Activated CD8-positive, alpha-beta memory T cell treated with anti-CD3 and anti-CD28 coated beads, Interleukin-2, amount 50 U/mL, for 48 hours (primary cell): Measurements from ENCODE around the gene SUPT7L.
"Not testable (repeated sequence)": the region's sequence is repeated elsewhere in the genome, so short reads cannot be mapped to it uniquely, and the experiment has no call there.

Experiments used
- DNase-seq: peaks from one replicate; pipeline ENCODE4 v3.0.0-alpha.2; 2020

The SUPT7L gene

DNA sequence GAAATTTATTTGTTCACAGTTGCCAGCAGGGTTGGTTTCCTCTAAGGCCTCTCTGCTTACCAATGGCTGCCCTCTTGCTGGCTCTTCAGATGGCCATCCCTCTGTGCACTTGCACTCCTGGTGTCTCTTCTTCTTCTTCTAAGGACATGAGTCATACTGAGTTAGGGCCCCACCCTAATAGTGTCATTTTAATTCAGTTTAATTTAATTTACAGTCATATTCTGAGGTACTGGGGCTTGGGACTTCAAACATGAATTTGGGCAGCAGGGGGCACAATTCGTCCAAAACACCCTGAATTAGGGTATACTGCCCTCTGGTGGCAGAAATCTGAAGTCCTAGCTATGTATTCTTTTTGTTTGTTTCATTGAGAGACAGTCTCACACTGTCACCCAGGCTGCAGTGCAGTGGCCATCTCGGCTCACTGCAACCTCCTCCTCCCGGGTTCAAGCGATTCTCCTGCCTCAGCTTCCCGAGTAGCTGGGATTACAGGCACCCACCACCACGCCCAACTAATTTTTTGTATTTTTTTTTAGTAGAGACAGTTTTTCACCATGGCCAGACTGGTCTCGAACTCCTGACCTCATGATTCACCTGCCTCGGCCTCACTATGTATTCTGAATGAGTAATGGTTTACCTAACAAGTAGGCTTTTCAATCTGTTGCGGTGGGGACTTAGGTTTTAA, 20.1 kb upstream of the SUPT7L start:
- peak; percentile 92 for DNase-seq

DNA sequence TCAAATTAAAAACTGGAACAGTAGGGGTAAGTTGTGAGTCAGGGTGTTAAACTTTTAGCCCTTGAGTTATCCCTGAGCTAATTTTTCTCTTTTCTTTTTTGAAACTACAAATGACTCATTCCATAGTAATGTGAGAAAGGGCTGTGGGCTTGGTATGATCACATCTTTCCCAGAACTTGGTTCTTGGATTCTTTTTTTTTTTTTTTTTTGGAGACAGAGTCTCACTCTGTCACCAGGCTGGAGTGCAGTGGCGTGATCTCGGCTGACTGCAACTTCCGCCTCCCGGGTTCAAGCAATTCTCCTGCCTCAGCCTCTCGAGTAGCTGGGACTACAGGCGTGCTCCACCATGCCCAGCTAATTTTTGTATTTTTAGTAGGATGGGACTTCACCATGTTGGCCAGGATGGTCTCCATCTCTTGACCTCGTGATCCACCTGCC, 18.9 kb upstream of the SUPT7L start:
- not testable (repeated sequence) for DNase-seq

DNA sequence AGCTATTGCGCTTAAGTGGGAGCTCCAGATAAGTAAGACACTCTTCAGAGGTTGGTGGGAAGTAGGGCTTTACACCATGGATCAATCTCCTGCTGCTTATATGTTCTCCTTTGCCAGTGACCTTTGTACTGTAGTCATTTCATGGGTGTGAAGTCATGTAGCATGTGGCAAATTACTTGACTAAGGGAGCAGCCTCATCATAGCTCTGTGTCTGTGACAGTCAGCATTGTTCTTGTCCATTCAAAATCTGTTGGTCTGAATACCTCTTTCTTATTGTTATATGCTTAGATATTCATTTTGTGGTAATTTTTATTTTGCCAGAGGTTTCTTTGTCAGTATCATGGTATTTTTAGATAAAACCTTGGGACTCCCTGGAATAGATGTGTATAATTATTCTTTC, 18.4 kb upstream of the SUPT7L start:
- no peak for DNase-seq

DNA sequence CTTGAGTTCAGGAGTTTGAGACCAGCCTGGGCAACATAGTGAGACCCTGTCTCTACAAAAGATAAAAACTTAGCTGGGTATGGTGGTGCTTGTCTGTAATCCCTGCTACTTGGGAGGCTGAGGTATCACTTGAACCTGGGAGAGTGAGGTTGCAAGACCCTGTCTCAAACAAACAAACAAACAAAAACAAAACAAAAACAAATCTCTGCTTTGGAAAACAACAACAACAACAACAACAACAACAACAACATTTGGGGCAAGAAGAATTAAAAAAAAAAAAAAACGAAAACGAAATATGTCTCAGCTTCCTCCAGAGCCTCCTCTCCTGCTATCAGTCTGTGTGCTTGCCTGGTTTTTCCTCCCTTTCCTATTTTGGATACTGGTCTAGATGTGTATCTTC, 17.2 kb upstream of the SUPT7L start:
- no peak for DNase-seq

DNA sequence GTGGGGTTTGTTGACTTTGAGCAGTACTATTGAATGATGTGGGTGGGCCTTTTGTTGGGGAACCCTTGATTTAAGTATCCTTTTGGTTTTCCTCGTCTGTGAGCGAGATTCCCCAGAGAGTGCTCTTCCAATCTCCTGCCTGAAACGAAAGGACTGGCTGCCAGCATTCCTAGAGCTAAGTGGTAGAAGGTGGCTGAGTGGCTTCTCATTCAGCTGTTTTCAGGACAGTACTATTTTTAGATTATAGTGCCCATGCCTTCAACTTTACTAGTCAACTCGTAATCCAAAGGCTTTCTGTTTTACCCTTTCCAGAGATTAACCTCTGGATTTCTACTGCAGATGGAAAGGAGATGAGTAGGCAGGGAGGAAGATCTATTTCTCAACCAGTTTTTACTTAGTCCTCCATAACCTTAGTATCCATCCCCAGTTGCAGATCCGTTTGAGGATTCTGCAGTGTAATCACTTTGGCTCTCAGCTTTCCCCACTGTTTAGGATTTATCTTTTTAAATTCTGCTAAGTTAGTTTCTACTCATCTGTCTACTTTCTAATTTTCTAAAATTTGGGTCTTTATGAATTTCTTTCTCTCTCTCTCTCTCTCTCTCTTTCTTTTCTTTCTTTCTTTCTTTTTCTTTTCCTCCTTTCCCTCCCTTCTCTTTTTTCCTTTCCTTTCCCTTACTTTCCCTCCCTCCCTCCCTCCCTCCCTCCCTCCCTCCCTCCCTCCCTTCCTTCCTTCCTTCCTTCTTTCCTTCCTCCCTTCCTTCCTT, 9.5 kb upstream of the SUPT7L start:
- no peak for DNase-seq

DNA sequence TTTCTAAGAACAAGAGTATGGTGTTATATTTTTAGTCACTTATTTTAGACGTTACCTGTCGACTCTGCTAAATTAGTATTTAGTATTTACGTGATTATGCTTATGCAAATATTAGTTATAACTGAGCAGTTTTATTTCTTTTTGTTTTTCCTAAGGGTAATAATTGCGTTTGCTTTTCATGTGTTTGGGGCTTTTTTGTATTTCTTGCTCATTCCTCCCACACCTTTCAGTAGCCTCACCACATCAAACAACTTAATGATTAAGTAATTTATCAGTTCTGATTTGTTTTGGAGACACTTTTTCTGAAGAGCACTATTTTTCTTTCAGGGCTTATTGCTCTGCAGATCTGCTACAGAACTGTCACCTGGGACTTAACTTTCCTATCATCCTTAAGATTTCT, 7.8 kb upstream of the SUPT7L start:
- no peak for DNase-seq

DNA sequence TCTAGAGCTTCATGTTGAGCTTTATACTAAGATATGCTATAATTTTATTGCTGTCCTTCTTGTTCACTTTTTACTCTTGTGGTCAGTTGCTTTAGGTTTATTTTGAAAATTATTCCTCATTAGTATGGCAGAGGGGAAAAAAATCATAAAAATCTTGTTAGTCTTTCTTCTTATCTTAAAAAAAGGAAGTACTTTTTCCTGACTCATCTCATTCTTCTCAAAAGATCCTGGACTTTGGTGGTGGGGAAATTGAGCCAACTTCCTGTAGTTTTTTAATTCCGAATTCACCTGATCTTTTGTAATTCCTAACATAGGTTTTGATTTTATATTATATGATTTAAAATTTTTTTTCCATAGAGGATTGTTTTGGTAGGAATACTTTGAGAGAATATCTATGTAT, 4.0 kb upstream of the SUPT7L start:
- DNase-seq = no peak

DNA sequence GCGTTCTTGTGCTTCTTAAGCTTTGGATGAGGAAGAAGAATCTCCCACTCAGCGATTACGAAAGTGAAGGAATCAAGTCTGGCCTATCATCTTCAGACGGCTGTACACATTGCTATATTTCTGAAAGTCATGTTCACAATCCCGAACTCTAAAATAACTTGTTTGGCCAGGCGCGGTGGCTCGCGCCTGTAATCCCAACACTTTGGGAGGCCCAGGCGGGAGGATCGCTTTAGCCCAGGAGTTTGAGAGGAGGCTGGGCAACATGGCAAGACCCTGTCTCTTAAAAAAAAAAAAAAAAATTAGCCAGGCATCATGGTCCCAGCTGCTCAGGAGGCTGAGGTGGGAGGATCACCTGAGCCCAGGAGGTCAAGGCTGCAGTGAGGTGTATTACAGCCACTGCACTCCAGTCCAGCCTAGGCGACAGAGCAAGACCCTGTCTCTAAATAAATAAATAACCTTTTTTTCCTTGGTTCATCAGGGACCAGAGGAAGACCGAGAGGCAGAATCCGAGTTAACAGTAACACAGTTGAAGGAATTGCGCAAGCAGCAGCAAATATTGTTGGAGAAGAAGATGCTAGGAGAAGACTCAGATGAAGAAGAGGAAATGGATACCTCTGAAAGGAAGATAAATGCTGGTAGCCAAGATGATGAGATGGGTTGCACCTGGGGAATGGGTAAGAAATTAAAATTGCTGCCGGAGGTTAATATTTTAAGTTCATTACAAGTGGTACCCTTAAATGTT, 1.4 kb upstream of the SUPT7L start:
- no peak for DNase-seq

DNA sequence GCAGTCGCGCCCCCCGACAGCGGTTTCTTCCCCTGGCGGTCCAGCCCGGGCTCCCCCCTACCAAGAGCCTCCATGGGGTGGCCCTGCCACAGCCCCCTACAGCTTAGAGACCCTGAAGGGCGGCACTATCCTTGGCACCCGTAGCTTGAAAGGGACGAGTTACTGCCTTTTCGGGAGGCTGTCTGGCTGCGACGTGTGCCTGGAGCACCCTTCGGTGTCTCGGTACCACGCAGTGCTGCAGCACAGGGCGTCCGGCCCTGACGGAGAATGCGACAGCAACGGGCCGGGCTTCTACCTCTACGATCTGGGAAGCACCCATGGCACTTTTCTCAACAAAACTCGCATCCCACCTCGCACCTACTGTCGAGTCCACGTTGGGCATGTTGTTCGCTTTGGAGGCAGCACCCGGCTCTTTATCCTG, 750 bp upstream of the SUPT7L start:
- no peak for DNase-seq

DNA sequence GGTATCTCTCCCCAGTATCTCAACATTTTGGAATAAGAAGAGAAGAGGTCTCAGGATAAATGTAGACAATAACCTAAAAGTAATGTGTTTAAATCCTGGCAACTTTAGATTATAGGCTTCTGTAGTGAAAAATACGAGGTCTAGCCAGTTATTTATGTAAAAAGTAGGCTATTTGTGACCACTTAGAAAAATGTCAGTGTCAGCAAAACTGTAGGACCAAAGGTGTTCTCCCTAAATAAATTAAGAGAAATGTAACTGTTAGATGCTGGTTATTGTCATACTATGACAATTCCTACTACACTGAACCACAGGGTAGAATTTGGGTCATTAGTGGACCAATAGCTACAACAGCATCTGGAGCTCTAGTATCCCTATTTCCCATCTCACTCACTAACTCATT, 2.0 kb downstream of the SUPT7L start:
- no peak for DNase-seq

DNA sequence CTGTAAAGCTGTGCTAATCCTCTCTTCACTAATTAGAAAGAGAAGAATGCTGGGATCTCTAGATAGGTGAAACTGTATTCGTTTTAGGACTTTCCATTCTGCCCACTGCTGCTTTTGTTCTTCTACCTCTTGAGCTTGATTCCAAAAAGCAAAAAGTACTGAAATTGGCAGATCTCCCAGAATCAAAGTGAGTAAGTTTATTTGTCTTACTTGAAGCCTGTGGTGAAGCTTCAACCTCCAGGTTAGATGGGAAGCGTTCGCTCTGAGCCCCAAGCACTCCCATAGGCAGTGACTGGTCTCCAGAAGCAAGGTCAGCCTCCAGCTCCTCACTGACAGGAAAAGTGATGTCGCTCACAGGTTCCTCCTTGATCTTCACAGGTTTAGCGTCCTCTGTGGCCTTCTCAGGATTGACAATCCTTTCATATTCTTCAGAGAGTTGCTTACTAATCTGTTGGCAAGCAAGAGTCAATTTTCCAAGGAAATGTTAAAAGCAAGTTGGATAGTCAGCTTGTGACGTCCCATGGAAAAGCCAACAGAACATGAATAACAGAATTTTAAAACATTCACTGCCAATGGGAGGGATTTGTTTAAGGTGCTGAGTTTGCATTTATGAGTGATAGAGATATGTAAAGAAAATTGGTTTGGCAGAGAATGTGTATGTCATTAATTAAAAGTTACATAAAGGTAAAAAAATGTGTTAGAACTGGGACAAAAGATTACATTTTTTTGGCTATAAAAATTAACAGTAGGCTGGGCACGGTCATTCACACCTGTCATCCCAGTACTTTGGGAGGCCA, 8.1 kb downstream of the SUPT7L start:
- no peak for DNase-seq

DNA sequence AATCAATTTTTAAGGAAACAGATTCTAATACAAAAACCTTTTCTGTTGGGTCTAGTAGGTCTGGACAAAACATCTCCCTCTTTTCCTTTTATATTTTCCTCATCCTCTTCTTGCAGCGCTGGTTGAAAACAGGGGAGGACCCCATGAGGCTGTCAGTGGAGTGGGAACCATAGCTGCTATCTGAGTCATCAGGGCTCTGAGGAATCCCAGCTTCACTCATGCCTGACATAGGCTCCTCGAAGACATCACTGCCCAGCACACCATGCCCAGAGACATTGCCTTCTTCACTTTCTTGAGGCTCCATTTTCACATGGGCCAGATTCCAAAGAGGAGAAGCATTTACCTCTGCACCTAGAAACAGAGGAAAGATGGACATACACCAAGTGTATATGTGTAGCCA, 10.0 kb downstream of the SUPT7L start:
- DNase-seq = no peak

DNA sequence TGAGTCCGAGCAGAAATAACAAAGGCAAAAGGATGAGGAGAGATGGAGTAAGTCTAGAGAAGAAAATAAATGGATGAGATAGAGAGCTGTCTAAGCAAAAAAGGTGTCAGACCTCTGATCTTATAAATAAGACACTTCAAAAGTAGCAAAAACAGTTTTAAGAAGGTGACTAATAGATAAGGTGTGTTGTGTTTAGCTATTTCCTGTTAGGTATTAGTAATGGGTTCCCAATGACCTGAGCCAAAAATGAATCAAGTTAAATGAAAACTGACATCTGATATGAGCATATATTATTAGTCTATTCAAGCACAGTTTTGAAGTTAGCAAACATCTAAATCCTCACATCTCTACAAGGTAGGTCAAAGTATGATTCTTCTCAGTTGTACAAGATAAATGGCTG, 10.6 kb downstream of the SUPT7L start:
- no peak for DNase-seq

DNA sequence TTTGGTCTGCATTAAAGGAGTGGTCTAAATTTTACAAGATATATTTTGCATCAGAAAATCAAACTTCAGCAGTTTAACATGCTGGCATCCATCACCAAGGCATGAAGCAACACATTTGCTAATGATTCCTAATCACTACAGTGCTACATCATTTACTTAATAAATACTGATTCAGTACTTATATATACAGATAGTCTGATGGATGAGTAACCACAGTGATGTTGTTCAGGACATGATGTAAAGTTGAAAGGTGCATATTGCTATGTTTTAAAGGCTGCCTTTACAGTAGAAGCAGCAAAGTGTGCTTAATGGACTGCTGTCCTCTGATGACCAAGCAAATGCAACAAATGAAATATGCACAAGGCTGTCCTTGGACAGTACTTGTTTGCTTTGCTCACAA, 11.1 kb downstream of the SUPT7L start:
- no peak for DNase-seq

DNA sequence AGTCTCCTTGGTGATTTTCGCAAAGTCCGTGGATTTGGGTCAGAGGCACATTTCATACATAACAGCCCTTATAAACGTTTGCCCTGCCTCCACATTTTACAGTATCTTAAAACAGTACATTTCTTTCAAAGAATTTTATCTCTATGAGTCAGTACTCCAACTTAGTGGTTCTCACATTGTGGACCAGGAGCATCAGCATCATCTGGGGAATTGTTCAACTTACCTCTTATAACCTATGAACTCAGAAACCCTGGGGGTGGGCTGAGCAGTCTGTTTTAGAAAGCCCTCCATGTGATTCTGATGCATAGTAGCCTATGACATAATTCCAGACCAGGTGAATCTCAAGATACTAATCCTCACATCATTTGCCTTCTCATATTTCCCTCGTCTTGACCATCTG, 12.4 kb downstream of the SUPT7L start:
- no peak for DNase-seq

DNA sequence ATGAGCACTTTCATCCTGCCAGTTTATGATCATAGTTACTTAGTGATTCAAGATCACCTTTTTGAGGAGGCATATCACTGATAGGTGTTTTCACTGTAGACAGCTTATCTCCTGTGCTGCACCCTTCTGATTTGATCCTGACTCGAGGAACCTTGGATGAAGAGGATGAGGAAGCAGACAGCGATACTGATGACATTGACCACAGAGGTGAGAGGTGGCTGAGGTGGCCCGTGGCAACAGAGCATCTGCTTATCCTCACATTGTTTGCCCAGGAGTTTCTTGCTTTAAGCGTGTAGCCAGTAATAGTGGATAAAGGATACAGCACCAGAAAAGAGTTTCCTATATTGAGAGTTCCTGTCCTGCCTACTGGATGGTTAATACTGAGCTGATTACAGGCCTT, 15.7 kb downstream of the SUPT7L start:
- no peak for DNase-seq

DNA sequence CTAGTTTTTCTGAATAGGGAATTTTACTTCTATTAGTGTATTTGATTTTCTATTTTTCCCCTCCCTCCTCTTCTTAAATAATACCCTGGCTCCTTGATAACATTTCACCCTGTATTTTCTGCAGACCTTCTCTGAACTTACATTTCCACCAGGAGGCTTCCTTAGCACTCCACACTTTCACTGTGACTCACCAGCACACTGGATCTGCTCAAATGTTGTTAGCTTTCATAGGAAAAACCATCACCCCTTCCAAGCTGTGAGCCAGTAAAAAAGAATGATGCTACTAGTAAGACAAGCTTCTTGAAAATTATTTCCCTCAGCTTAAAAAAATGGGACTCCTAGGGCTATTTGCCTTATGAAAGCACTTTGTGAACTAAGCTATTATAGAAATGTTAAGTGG, 16.1 kb downstream of the SUPT7L start:
- DNase-seq = no peak

DNA sequence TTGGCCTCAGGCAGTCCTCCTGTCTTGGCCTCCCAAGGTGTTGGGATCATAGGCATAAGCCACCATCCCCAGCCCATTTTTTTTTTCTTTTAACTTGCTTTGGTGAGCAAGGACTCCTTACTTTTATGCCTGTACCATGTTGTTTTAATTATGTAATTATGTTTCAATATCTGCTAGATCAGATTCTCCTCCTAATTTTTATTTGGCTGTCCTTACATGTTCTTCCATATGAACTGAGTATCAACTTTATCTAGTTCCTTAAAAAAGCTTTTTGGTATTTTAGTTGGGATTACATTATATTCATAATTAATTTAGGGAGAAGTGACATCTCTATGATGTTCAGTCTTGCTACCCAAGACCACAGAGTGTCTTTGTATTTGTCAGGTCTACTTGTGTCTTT, 18.2 kb downstream of the SUPT7L start:
- DNase-seq = no peak

DNA sequence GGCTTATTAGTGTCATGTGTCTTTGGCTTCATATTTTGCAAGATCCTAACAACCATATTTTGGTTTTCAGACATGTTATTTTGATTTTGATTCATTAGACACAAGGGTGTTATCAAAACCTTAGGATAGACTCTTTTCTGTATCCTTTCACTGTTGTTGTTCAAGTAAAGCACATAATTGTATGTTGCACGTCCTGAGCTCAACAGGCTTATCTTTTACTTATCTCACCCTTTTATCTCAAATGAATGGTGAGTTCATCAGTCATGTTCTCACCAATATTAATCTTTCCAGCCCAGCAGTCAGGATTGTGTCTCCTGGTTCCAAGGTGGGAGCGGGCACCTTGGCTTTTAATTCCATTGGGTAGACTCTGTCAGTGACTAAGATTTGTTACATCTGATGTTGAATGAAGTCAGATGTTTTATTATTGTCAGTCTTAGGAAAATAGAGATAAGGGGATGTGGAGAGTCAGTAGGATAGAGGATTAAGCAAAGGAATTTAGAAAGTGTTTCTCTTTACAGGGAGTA, 22.6 kb downstream of the SUPT7L start:
- no peak for DNase-seq

DNA sequence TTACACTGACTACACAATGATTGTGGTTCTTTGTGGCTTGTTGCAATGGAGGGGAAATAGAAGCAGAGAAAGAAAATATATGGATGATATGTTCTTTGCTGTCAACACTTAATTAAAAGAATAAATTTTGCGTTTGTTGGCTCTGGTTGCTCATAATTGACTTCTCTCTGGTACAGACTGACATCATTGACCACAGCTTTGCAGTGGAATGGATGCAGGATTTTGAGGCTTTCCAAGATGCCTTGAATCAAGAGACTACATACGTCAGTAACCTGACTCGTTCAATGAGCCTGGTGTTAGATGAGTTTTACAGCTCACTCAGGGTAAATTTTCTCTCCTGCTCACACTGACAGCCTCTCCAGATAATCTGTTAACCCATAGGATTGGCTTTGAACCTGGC, 24.7 kb downstream of the SUPT7L start:
- no peak for DNase-seq

DNA sequence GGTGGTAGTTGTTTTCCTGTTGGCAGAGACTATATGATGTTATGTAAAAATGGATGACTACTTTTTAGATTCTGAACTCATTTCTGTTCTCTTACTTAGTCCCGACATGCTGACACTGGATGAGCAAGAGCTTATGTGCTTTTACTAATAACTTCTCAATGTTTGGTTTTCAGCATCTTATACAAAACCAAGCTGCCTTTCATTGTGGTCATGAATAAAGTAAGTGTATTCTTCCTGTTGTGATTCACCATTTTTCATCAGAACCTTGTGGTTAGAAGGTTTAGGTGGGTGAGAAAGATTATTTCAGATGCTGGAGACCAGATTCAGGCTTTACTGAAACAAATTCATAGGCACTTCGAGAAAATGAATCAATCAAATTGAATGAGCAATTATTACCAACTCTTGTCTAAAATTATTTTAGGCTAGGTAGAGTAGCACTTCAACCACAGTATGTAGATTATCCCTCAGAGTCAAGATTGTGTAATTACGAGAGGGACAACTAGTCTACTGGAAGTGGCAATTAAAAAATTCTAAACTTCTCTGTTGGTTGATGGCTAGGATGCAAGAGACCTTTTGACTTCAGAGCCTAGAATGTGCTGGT, 25.3 kb downstream of the SUPT7L start:
- DNase-seq = no peak

DNA sequence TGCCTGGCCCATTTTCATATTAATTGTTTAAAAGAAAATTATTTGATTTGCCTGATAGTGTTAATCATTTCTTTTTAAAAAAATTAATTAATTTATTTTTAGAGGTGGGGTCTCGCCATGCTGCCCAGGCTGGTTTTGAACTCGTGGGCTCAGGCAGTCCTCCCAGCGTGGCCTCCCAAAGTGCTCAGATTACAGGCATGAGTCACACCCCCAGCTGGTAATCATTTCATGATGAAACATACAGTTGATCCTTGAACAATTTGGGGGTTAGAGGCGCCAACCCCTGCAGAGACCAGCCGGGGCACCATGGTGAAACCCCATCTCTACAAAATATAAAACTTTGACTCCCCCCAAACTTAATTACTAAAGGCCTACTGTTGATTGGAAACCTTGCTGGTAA, 26.6 kb downstream of the SUPT7L start:
- DNase-seq = no peak

DNA sequence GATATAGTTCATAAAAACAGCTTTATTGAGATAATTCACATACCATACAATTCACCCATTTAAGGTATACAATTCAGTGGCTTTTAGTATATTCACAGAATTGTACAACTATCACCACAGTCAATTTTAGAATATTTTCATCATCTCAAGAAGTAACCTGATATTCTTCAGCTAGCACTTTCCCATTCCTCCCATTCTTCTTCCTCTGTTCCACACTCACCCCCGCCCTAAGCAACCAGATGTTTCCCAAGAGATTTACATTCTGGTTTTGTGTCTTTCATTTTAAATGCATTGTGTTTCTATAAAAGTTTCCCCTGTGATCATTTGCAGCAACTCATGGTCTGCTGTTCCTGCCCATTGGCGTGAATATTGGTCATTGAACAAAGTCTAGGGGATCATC, 29.1 kb downstream of the SUPT7L start:
- DNase-seq = no peak
